Measurements from ENCODE around the gene TTLL13. TPM values are rescaled to one million over a fixed set of nuclear protein-coding genes. Genes with fewer than 3 reads are reported as not detected.

Gene TTLL13
- total and polyA plus RNA-seq, 9 of the 15 experiments (the other 6 are each of a cell fraction or from before 2014, with no cell fraction given), result 0.05 to 0.24 (median 0.11) TPM; not detected in 1

GRCh38 chr15:90239371-90239770 is 10.0 kb upstream of the TTLL13 start (continued):
- TF ChIP-seq, protein P1, sequence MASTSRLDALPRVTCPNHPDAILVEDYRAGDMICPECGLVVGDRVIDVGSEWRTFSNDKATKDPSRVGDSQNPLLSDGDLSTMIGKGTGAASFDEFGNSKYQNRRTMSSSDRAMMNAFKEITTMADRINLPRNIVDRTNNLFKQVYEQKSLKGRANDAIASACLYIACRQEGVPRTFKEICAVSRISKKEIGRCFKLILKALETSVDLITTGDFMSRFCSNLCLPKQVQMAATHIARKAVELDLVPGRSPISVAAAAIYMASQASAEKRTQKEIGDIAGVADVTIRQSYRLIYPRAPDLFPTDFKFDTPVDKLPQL (IDR thresholded peaks at IDR 0.05; ENCODE audit: extremely low read depth, insufficient read length), result no peak
- TF ChIP-seq SP2 (IDR thresholded peaks at IDR 0.05; ENCODE audit: extremely low read depth, low read depth, low read length, poor library complexity, severe bottlenecking) (no peak), CXXC5 (CRISPR knock-in tag; IDR thresholded peaks at IDR 0.05) (no peak), WHSC1 (IDR thresholded peaks at IDR 0.05; ENCODE audit: low read length) (no peak)

DNA sequence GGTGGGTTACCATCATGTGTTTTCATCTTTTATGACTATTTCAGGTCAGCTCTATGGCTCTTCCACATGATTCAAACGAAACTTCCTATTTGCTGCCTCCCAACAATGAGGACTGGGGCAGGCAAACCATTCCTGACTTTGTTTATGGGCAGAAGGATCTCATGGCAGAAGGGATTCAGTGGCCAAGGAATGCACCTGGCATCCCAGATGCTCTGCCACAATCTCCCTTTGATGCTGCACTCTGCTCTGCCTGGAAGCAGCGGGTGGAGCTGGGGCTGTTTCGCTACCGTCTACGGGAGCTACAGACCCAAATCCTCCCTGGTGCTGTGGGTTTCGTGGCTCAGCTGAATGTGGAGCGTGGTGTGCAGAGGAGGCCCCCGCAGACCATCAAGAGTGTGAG is 8.5 kb upstream of the TTLL13 start:
- no peaks in the 10 kb centered on the region for H3K27me3 ChIP-seq (ENCODE audit: control insufficient read depth in 2 of 2, insufficient read depth in 2 of 2, low read length in 2 of 2)
- H3K79me2 ChIP-seq (ENCODE audit: control insufficient read depth, insufficient read depth, low read length), result no peaks in the 10 kb centered on the region
- peaks cover 3% of the 10 kb centered on the region for H3K9me1 ChIP-seq (ENCODE audit: control insufficient read depth, insufficient read depth, low read length)
- POLR2A ChIA-PET, result interaction anchor here (0.5 to 2.2 kb wide), 6 partner anchors 9 to 645 kb away, joined by 3 to 13 read pairs (median 3); partner anchors contain the start of gene IDH2
- no TSS peak for BruUV-seq (replicated peaks)
- no peak; the same call in 2 of the 3 replicates for ATAC-seq
- no peak for FAIRE-seq
- WGBS (ENCODE audit: insufficient coverage, low coverage, missing lambda C conversion rate), result 79% methylated on average over 8 of the region's 8 CpGs
- no peak for DNase-seq (ENCODE audit: extremely low read depth in 1 of 4, low spot score in 3 of 4)
- peak overlapping the region; percentile 55 for H3K4me2 ChIP-seq (ENCODE audit: insufficient read depth, low read length)
- peaks cover 19% of the 10 kb centered on the region; the same call in 2 of the 3 replicates for H3K36me3 ChIP-seq (ENCODE audit: control insufficient read depth, insufficient read depth, low read length)
- in situ Hi-C loops (cut with MboI) (no loop called here), intact Hi-C loops (cut with micrococcal nuclease) (no loop called here)
- H3K9me3 ChIP-seq (replicated peaks; ENCODE audit: control insufficient read depth, insufficient read depth, low read depth, low read length), result no peaks in the 10 kb centered on the region
- H2AFZ ChIP-seq (ENCODE audit: low read depth, low read length), result peak overlapping the region; percentile 90
- peak overlapping the region; percentile 74; the same call in 1 of the 3 replicates for H3K27ac ChIP-seq (ENCODE audit: extremely low read depth, low read depth, low read length)
- H4K20me1 ChIP-seq (replicated peaks; ENCODE audit: control insufficient read depth, insufficient read depth, low read length), result no peaks in the 10 kb centered on the region
- peaks cover 21 to 27% of the 10 kb centered on the region in 2 experiments for H3K4me1 ChIP-seq (replicated peaks in 1 of 2; ENCODE audit: control insufficient read depth in 2 of 2, insufficient read depth in 2 of 2, low read length in 2 of 2)
- no peak overlapping the region for H3K4me3 ChIP-seq
- H3K9ac ChIP-seq (ENCODE audit: insufficient read depth in 1 of 2, low read depth in 2 of 2, low read length in 2 of 2), result peak overlapping the region in 1 of 2 experiments; percentile 82; a peak in 2 of 4 replicates
- TF ChIP-seq CBFA2T3 (IDR thresholded peaks at IDR 0.05) (no peak), ZNF785 (CRISPR knock-in tag; IDR thresholded peaks at IDR 0.05) (no peak), HNRNPL (IDR thresholded peaks at IDR 0.05; ENCODE audit: low read depth, low read length) (no peak), SRSF7 (optimal IDR thresholded peaks at IDR 0.05; ENCODE audit: low read depth, low read length) (no peak), MAFK (IDR thresholded peaks at IDR 0.05; ENCODE audit: low read length) (no peak)
- TF ChIP-seq, protein P2, sequence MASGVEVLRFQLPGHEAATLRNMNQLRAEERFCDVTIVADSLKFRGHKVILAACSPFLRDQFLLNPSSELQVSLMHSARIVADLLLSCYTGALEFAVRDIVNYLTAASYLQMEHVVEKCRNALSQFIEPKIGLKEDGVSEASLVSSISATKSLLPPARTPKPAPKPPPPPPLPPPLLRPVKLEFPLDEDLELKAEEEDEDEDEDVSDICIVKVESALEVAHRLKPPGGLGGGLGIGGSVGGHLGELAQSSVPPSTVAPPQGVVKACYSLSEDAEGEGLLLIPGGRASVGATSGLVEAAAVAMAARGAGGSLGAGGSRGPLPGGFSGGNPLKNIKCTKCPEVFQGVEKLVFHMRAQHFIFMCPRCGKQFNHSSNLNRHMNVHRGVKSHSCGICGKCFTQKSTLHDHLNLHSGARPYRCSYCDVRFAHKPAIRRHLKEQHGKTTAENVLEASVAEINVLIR (CRISPR knock-in tag; IDR thresholded peaks at IDR 0.05), result no peak
- CTCF ChIA-PET (ENCODE audit: low intra/inter-chr PET ratio), result no interaction called here

Measured in K562 (cell line).